HG03139 (cell line): ENCODE data around the gene HCK.
"Not testable (repeated sequence)": the region's sequence is repeated elsewhere in the genome, so short reads cannot be mapped to it uniquely, and the experiment has no call there.

Source experiments
- ATAC-seq: cut with Tn5 transposase; IDR thresholded peaks from one replicate; pipeline ENCODE4 v1.9.1; 2021; ENCODE audit not compliant: unreplicated experiment

The HCK gene

GRCh38 chr20:32028647-32029372 is 23.2 kb upstream of the HCK start:
- ATAC-seq, result no peak

- ATAC-seq, result no peak
Observed at GRCh38 chr20:32029561-32029960, 22.5 kb upstream of the HCK start.

- ATAC-seq, result no peak
Observed at GRCh38 chr20:32031007-32031958, 20.8 kb upstream of the HCK start.

- ATAC-seq, result no peak
Observed at GRCh38 chr20:32033316-32033715, 18.7 kb upstream of the HCK start.

GRCh38 chr20:32033721-32034120 is 18.3 kb upstream of the HCK start:
- ATAC-seq, result not testable (repeated sequence)

- no peak for ATAC-seq
Observed at GRCh38 chr20:32034581-32035425, 17.2 kb upstream of the HCK start.

GRCh38 chr20:32035426-32035779 is 16.6 kb upstream of the HCK start:
- no peak for ATAC-seq

- ATAC-seq, result no peak
Observed at GRCh38 chr20:32036252-32036651, 15.8 kb upstream of the HCK start.

- ATAC-seq, result no peak
Observed at GRCh38 chr20:32036716-32037485, 15.1 kb upstream of the HCK start.

GRCh38 chr20:32037929-32038328 is 14.1 kb upstream of the HCK start:
- no peak for ATAC-seq

GRCh38 chr20:32040142-32040953 is 11.7 kb upstream of the HCK start:
- no peak for ATAC-seq

- no peak for ATAC-seq
Observed at GRCh38 chr20:32045999-32046398, 6.0 kb upstream of the HCK start.

- no peak for ATAC-seq
Observed at GRCh38 chr20:32050324-32050841, 1.7 kb upstream of the HCK start.

- ATAC-seq, result no peak
Observed at GRCh38 chr20:32050851-32051556, 1.0 kb upstream of the HCK start.

- no peak for ATAC-seq
Observed at GRCh38 chr20:32051720-32052089, 337 bp upstream of the HCK start.

GRCh38 chr20:32052778-32053362 is 828 bp downstream of the HCK start:
- ATAC-seq, result no peak

- ATAC-seq, result no peak
Observed at GRCh38 chr20:32053648-32054047, 1.6 kb downstream of the HCK start.

- no peak for ATAC-seq
Observed at GRCh38 chr20:32056708-32057483, 4.9 kb downstream of the HCK start.
